Retinal pigment epithelial cell (primary cell): Measurements from ENCODE around the gene ARHGAP31.

Experiments used
- DNase-seq: peaks from one replicate; pipeline ENCODE4 v3.0.0-alpha.2; 2010; ENCODE audit warnings: low read depth
- H3K4me3 ChIP-seq: 2 replicates; pipeline ENCODE4 v1.5.1; 2011; ENCODE audit warnings: mild to moderate bottlenecking, low read length, control low read depth, moderate library complexity
- CTCF ChIP-seq: conservative IDR thresholded peaks from 2 replicates; pipeline ENCODE4 v1.5.1; 2011; ENCODE audit warnings: low read depth, low read length, control low read depth, inconsistent platforms

The ARHGAP31 gene

GRCh38 chr3:119427669-119428068, 133.5 kb downstream of the ARHGAP31 start:
- no peak for DNase-seq
- TF ChIP-seq CTCF, result no peak
- no peak overlapping the region for H3K4me3 ChIP-seq

DNA sequence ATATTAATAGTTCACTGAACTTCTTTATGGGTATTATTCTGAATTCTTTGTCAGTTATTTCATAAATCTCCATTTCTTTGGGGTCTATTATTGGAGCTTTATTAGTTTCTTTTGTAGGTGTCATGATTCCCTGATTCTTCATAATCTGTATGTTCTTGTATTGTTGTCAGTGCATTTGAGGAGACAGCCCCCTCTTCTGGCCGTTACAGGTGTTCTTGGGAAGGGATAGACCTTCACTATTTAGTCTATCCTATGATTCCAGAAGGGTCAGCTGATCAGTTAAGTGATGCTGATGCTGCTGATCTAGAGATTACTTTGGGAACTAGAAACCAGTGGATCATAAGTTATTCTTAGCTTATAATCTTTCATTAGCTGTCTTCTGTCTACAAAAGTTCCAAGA, 134.4 kb downstream of the ARHGAP31 start:
- no peak for TF ChIP-seq CTCF
- no peak for DNase-seq
- H3K4me3 ChIP-seq, result no peak overlapping the region

- no peak overlapping the region for H3K4me3 ChIP-seq
- no peak for TF ChIP-seq CTCF
These were observed 139.6 kb downstream of the ARHGAP31 start for GRCh38 chr3:119433613-119434325.

DNA sequence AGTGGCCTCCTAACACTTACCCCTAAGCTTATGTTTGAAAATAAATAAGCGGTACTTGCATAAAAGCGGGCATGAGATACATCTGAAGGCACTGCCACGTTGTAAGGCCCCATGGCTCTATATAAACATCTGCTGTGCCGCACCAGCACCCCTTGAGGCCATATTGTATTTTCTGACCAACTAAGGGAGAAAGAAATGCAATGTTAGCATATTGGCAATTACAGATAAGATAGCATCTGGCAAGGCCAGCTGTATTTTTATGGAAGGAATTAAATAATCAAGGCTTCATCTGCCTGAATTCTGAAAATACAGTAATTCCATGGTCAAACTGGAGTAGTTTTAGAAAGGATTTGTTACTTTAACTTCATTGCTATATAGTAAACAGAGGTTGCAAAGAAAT, 140.5 kb downstream of the ARHGAP31 start:
- no peak overlapping the region for H3K4me3 ChIP-seq
- no peak for DNase-seq
- TF ChIP-seq CTCF, result no peak

More at GRCh38 chr3:119433613-119434325, 139.6 kb downstream of the ARHGAP31 start:
- no peak for DNase-seq

DNA sequence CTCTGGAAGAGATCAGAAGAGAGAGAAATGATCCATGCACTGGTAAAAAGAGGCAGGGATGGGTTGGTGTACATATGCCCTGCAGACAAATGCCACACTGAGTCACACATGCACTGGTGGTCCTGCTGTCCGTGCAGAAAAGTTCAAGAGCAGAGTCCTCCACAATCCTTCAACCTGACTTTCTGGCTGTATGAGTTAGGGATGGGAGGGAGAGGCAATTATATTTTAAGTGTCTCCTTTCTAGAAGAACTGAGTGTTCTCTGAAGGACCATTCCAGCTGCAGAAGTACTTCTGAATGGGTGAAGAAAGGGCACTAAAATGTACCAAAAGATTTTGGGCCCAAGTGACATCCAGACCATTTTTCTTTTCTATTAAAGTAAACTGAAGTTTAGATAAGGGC, 142.8 kb downstream of the ARHGAP31 start:
- no peak for DNase-seq
- H3K4me3 ChIP-seq, result no peak overlapping the region
- TF ChIP-seq CTCF, result no peak

- no peak overlapping the region for H3K4me3 ChIP-seq
- no peak for TF ChIP-seq CTCF
- no peak for DNase-seq
These were observed 143.6 kb downstream of the ARHGAP31 start for GRCh38 chr3:119437691-119438258.

DNA sequence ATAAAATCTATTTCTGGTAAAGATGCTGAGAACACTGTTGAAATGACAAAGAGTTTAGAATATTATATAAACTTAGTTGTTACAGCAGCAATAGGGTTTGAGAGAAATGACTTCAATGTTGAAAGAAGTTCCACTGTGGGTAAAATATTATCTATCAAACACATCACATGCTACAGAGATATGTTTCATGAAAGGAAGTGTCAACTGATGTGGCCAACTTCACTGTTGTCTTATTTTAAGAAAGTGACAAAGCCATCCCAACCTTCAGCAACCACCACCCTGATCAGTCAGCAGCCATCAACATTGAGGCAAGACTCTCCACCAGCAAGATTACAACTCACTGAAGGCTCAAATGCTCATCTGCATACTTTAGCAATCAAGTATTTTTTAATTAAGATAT, 149.0 kb downstream of the ARHGAP31 start:
- no peak for DNase-seq
- no peak for TF ChIP-seq CTCF
- H3K4me3 ChIP-seq, result no peak overlapping the region
